Gastrocnemius medialis (tissue), 4 donors: ENCODE data around the gene MRTFA. TPM values are rescaled to one million over a fixed set of nuclear protein-coding genes. Genes with fewer than 3 reads are reported as not detected.

Experiments used
- ATAC-seq, 2 donors: fragments of 150-250 bp; one replicate each; pipeline ENCODE4 v1.9.1; 2016
- DNase-seq, 2 donors: peaks; one replicate each; pipeline ENCODE4 v3.0.0-alpha.2; 2019
- H3K27ac ChIP-seq, 4 donors: fragments of 200-600 bp; sonication (generic); 1 replicate in 1 of 4; 2 replicates in 3 of 4; pipeline ENCODE4 v1.5.1; 2016 to 2018; ENCODE audit warnings: mild to moderate bottlenecking in 2 of 4, moderate library complexity in 1 of 4
- H3K27me3 ChIP-seq, 3 donors: fragments of 200-600 bp; sonication (generic) in 2 of 3; 1 replicate in 1 of 3; 2 replicates in 2 of 3; pipeline versions ENCODE4 v1.5.1 to v1.6.0; 2016 to 2019; ENCODE audit warnings: mild to moderate bottlenecking in 1 of 3, moderate library complexity in 1 of 3
- H3K36me3 ChIP-seq, 2 donors: fragments of 200-600 bp; sonication (generic) in 1 of 2; one replicate each; pipeline ENCODE4 v1.5.1; 2017 to 2018
- H3K4me1 ChIP-seq, 2 donors: fragments of 200-600 bp; sonication (generic) in 1 of 2; one replicate each; pipeline ENCODE4 v1.5.1; 2016 to 2017; ENCODE audit warnings: mild to moderate bottlenecking in 2 of 2
- H3K4me3 ChIP-seq, 4 donors: fragments of 200-600 bp; sonication (generic) in 3 of 4; 1 replicate in 1 of 4; 2 replicates in 3 of 4; pipeline ENCODE4 v1.5.1; 2016 to 2019; ENCODE audit warnings: mild to moderate bottlenecking in 2 of 4
- H3K9me3 ChIP-seq, 3 donors: fragments of 200-600 bp; sonication (generic) in 2 of 3; 1 replicate in 1 of 3; 2 replicates in 2 of 3; pipeline ENCODE4 v1.5.1; 2016 to 2019
- POLR2A ChIP-seq, 2 donors: fragments of 450-650 bp; IDR thresholded peaks; one replicate each; pipeline ENCODE4 v1.6.1; 2017; ENCODE audit warnings: antibody characterized with exemption in 2 of 2, mild to moderate bottlenecking in 2 of 2, moderate library complexity in 2 of 2
- in situ Hi-C, 4 donors: fragments of 200-750 bp; cut with MboI; loops; one replicate each; pipeline versions ENCODE4 v1.15.0 to v1.8.0; 2017; ENCODE audit warnings: low sequenced_read_pairs in 4 of 4
- intact Hi-C: fragments of 100-400 bp; cut with DNase I; formaldehyde crosslinking; loops from one replicate; pipeline ENCODE4 v1.15.1; 2023; ENCODE audit warnings: low total_unique reads
- total RNA-seq, 4 donors: library from RNA; depleted of rRNA; stranded (reverse); fragments of >200 nt; gene quantifications; one replicate each; pipeline versions ENCODE4 v1.1.0 to v1.2.3, GENCODE V29; 2016
- TF ChIP-seq, protein P1 (sequence below), 5 experiments: fragments of 450-650 bp in 3 of 5; fragments of 200-600 bp in 2 of 5; sonication (generic) in 2 of 5; IDR thresholded peaks in 4 of 5; conservative IDR thresholded peaks in 1 of 5; 1 replicate in 4 of 5; 2 replicates in 1 of 5; pipeline ENCODE4 v1.5.1; 2016 to 2019; ENCODE audit warnings: antibody characterized with exemption in 5 of 5, mild to moderate bottlenecking in 3 of 5, moderate library complexity in 3 of 5

The MRTFA gene
- total RNA-seq, 4 donors from 2014 or later = 13.7 to 31.3 (median 22.2) TPM

GRCh38 chr22:40417881-40418280 is 218.6 kb downstream of the MRTFA start:
- ATAC-seq = no peak
- Histone ChIP-seq H3K9me3 (no peaks in the 10 kb centered on the region), H3K27ac (no peak overlapping the region), H3K4me3 (no peak overlapping the region), H3K36me3 (peaks cover 0 to 59% of the 10 kb centered on the region in 2 donors), H3K27me3 (no peaks in the 10 kb centered on the region), H3K4me1 (peaks cover 4 to 8% of the 10 kb centered on the region in 2 donors)
- TF ChIP-seq POLR2A (IDR thresholded peaks at IDR 0.05) = no peak
- TF ChIP-seq, protein P1, sequence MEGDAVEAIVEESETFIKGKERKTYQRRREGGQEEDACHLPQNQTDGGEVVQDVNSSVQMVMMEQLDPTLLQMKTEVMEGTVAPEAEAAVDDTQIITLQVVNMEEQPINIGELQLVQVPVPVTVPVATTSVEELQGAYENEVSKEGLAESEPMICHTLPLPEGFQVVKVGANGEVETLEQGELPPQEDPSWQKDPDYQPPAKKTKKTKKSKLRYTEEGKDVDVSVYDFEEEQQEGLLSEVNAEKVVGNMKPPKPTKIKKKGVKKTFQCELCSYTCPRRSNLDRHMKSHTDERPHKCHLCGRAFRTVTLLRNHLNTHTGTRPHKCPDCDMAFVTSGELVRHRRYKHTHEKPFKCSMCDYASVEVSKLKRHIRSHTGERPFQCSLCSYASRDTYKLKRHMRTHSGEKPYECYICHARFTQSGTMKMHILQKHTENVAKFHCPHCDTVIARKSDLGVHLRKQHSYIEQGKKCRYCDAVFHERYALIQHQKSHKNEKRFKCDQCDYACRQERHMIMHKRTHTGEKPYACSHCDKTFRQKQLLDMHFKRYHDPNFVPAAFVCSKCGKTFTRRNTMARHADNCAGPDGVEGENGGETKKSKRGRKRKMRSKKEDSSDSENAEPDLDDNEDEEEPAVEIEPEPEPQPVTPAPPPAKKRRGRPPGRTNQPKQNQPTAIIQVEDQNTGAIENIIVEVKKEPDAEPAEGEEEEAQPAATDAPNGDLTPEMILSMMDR (IDR thresholded peaks at IDR 0.05 in 4 of 5, conservative IDR thresholded peaks at IDR 0.05 in 1 of 5) = no peak
- no peak for DNase-seq
- intact Hi-C loops = no loop called here
- in situ Hi-C loops = loop anchor here in 1 of 4 donors (25.0 kb wide), 1 partner anchor 106 kb away; no protein-coding TSS in a partner anchor

DNA sequence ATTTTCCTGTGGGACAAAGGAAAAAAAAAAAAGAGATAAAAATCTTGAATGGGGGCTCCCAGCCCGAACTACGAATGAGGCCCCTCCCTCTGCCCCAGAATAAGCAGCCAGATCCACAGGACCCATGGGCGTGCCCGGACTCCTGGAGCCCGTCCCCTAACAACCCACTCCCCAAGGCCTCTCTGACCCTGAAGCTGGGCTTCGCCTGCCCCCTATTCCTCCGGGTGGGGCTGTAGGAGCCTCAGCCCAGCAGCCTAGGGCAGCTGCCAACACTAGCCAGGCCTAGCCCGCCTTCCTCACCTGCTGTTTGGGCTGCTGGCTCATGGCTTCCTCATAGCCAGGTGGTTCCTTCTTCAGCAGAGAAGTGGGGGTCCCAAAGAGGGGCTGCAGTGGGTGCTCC is 219.5 kb downstream of the MRTFA start:
- Histone ChIP-seq H3K4me3 (no peak overlapping the region), H3K27me3 (no peaks in the 10 kb centered on the region), H3K4me1 (peaks cover 0 to 2% of the 10 kb centered on the region in 2 donors), H3K36me3 (peaks cover 0 to 58% of the 10 kb centered on the region in 2 donors), H3K27ac (no peak overlapping the region), H3K9me3 (no peaks in the 10 kb centered on the region)
- no peak for DNase-seq
- intact Hi-C loops = no loop called here
- no peak for TF ChIP-seq POLR2A (IDR thresholded peaks at IDR 0.05)
- TF ChIP-seq, protein P1 (IDR thresholded peaks at IDR 0.05 in 4 of 5, conservative IDR thresholded peaks at IDR 0.05 in 1 of 5) = no peak
- no peak for ATAC-seq
- in situ Hi-C loops = loop anchor here in 1 of 4 donors (25.0 kb wide), 1 partner anchor 105 kb away; no protein-coding TSS in a partner anchor

- in situ Hi-C loops (loop anchor here in 1 of 4 donors (25.0 kb wide), 1 partner anchor 104 kb away; no protein-coding TSS in a partner anchor), intact Hi-C loops (no loop called here)
- TF ChIP-seq, protein P1 (IDR thresholded peaks at IDR 0.05 in 4 of 5, conservative IDR thresholded peaks at IDR 0.05 in 1 of 5) = no peak
- no peak for TF ChIP-seq POLR2A (IDR thresholded peaks at IDR 0.05)
- Histone ChIP-seq H3K4me3 (no peak overlapping the region), H3K36me3 (peaks cover 0 to 58% of the 10 kb centered on the region in 2 donors), H3K27ac (no peak overlapping the region), H3K27me3 (no peaks in the 10 kb centered on the region), H3K9me3 (no peaks in the 10 kb centered on the region), H3K4me1 (no peaks in the 10 kb centered on the region)
- ATAC-seq = no peak
- DNase-seq = no peak
Observed at GRCh38 chr22:40416636-40417035, 219.9 kb downstream of the MRTFA start.

DNA sequence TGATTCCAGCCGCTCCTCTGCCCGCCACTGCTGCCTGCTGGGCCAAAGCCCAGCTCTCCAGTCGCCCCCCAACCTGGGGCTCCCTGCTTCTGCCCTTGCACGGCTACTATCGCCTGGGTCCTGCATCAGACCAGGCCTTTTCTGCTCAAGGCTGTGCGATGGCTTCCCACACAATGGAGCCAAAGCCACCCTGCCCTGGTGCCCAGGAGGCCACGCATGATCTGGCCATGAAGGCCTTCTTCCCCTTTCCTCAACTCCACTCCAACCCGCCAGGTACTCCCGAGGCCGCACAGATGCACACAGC is 220.3 kb downstream of the MRTFA start:
- H3K27ac ChIP-seq = no peak overlapping the region
- peaks cover 0 to 59% of the 10 kb centered on the region in 2 donors for H3K36me3 ChIP-seq
- in situ Hi-C loops = loop anchor here in 1 of 4 donors (25.0 kb wide), 1 partner anchor 104 kb away; no protein-coding TSS in a partner anchor

More for the DNA sequence above, 220.3 kb downstream of the MRTFA start:
- no peak for DNase-seq
- Histone ChIP-seq H3K4me1 (no peaks in the 10 kb centered on the region), H3K4me3 (no peak overlapping the region), H3K9me3 (no peaks in the 10 kb centered on the region), H3K27me3 (no peaks in the 10 kb centered on the region)
- no peak for ATAC-seq
- intact Hi-C loops = no loop called here
- TF ChIP-seq, protein P1 (IDR thresholded peaks at IDR 0.05 in 4 of 5, conservative IDR thresholded peaks at IDR 0.05 in 1 of 5) = no peak
- TF ChIP-seq POLR2A (IDR thresholded peaks at IDR 0.05) = no peak
